ENCODE results near the gene STARD10.
"Not testable (repeated sequence)": the region's sequence is repeated elsewhere in the genome, so short reads cannot be mapped to it uniquely, and the experiment has no call there.

The STARD10 gene, protein sequence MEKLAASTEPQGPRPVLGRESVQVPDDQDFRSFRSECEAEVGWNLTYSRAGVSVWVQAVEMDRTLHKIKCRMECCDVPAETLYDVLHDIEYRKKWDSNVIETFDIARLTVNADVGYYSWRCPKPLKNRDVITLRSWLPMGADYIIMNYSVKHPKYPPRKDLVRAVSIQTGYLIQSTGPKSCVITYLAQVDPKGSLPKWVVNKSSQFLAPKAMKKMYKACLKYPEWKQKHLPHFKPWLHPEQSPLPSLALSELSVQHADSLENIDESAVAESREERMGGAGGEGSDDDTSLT

DNA sequence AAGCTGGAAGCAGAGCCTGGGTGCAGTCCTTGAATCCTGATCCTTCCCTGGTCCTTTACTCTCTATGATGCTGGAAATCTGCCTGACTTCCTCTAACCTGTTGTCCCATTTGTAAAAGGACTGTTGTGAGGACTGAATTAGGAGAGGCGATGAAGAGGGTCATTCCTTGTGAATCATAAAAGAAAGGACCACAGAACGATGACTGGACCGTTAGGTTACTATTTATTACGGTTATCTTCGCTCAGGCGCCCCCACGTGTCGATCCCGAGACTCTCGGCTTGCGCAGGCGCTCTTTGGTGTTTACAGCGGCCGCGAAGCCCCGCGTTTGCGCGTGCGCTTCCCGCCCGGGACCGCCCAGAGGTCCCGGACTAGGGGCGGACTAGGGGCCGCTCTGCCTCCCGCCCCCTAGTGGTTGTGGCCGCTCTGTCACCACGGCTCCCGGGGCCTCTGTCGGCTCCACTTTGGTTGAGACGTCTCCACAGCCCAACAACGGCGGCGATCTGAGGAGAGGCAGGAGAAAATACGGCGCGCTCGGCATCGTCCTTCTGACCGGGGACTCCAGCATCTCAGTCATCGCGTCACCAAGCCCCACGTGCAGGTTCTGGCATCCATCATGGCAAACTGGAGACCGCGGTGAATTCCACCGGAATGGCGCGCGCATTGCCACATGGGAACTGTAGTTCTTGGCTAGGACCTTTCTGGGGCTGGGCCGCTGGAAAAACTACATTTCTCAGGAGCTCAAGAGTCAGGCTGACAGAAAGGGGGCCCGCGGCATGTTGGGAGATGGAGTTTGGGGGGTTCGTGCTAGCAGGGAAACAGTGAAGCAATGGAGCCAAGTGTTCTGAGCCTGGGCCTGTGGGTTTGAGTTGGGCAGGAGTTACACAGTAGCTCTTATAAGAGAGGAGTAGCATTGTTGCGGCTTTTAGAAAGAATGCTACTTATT, at the start of gene STARD10:
Gene STARD10, minus strand, starts transcription at position 623 of the 943 bp plus-strand sequence. CDS start 12,866 bp downstream, outside the sequence.
- no peak for DNase-seq (ENCODE audit: low read depth)

DNA sequence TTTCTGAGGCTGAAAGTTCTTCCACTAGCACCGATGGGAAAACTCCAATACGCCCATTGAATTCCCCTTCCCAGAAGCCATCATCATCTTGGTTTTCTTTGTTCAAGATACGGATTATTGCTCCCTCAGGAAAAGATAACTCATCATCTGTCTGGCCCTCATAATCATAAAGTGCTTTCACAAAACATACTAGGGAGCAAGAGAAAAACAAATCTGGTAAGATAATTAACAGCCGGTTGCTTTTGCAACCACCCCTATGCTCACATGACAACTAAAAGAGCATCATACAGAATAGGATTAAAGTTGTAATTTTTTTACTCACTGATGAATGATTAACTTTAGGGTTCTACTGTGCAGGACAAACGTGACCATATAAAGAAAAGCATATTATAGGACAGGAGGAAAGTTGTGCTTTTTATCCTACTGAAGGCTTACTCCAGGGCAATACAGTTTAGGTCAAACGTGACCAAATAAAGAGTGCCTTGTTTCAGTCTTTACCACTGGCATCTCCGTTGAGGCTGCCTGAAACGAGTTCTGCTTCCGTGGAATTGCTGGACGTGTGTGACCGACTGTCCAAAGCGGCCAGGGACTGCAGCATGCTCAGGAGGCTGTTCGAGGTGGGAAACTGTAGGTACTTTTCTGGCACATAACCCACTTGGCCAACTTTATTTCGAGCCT, 48.9 kb upstream of the STARD10 start:
- no peak for DNase-seq (ENCODE audit: low read depth)

DNA sequence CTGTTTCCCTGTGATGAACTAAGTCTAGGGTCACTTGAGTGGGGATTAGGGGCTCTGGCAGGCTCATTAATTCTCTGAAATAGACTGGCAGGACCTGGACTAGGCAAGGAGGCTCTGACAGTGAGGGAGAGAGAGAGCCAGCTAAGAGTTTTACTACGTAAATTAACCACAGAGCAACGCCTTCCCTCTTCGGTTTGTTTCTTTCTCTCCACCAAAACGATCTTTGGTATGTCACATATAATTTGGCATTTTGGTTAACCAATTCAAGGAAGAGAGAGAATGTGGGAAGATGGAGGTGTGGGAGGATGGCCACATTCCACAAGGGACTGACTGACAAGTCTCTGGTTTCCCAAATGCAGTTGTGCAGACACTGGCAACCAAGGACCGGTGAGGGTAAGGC, 48.3 kb upstream of the STARD10 start:
- no peak for DNase-seq (ENCODE audit: low read depth)

DNA sequence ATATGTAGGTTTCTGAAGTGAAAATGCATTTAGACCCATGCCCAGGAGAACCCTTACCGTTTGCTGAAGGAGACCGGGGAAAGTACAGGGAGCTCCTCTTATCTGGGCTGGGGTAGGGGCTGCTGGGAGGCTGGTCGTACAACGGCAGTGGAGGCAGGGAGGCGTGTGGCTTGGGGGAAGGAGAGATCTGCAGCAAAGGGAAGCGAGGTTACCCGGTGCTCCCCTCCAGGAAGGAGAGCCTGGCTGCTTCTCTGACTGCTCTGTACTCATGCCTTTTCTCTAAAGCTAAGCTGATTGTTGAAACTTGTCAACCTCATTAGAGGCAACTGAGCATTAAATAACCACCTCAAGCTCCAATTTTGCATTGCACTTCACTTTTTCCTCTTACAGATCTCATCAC, 47.5 kb upstream of the STARD10 start:
- no peak for DNase-seq (ENCODE audit: low read depth)

DNA sequence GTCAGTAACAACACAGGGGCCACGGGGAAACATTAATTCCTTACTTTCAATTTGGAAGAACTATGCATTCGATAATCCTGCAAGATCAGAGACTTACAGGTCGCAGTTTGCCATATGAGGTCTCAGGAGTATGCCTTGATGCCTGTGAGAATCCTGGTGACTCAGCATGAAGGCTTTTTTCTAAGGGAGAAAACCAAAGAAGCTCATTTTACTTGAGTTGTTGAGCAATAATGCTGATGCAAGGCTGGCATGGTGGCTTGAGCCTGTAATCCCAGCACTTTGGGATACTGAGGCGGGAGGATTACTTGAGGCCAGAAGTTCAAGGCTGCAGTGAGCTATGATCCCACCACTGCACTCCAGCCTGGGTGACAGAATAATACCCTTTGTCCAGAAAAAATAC, 46.9 kb upstream of the STARD10 start:
- peak; percentile 85 for DNase-seq (ENCODE audit: low read depth)

DNA sequence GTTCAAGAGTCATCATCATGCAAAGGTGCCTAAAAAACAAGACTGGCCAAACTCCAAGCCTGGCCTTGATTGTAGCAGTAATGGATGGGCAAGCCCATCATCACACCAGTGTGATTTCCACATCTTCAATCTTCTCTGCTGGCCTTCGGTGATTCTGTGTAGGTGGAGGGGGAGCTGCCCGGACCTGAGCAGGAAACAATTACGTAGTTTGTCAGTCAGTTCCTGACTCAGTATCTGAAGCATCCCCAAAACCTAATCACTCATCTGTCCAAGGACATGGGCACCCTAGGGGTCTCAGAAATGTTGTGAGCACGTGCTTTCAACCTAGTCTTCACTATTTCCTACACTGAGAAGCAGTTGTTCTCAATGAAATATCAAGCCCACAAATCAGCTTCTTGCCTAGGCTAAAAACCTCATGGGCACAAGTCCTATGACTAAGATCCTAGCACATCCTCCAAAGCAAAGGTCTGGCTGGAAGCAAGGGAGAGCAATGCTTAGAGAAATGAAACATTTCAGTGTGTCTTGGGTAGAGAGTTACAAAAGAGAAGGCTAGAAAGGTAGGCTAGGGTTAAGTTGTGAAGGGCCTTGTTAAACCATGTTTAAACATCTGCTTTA, 45.0 kb upstream of the STARD10 start:
- DNase-seq (ENCODE audit: low read depth) = no peak

DNA sequence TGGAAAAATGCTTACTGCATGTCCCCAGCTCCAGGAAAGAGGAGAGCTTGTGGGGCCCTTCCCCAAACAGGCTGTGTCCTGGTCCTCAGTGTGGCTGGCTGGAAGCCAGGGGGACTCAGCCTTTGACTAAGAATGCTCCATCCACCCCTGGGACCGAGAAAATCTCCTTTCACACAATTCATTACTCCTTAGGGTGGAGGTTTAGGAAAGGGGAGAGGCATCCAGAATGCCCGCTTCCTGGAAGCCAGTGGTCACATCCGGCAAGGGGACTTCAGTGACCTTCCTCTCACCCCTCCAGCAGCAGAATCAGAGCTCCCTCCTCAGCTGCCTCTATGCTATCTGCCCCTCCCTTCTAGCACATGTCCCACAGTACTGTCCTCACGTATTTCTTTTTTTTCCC, 42.3 kb upstream of the STARD10 start:
- no peak for DNase-seq (ENCODE audit: low read depth)

DNA sequence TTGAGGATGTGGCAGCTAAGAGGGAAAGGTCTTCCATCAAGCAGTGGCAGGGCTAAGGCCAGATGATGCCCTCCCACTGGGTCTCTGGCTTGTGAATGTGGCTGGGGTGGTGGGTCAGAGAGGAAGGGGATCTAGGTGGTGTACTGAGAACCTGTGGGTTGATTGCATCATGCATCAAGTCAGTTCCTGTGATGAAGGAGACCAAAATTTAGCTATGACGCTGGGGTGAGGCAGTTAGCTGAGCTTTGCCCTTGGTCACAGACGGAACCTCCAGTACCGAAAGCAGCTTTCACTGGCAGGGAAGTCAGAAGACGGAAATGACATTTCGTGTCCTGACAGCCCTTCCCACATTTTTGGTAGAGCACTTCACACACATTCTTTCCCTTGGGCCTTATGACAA, 41.1 kb upstream of the STARD10 start:
- no peak for DNase-seq (ENCODE audit: low read depth)

DNA sequence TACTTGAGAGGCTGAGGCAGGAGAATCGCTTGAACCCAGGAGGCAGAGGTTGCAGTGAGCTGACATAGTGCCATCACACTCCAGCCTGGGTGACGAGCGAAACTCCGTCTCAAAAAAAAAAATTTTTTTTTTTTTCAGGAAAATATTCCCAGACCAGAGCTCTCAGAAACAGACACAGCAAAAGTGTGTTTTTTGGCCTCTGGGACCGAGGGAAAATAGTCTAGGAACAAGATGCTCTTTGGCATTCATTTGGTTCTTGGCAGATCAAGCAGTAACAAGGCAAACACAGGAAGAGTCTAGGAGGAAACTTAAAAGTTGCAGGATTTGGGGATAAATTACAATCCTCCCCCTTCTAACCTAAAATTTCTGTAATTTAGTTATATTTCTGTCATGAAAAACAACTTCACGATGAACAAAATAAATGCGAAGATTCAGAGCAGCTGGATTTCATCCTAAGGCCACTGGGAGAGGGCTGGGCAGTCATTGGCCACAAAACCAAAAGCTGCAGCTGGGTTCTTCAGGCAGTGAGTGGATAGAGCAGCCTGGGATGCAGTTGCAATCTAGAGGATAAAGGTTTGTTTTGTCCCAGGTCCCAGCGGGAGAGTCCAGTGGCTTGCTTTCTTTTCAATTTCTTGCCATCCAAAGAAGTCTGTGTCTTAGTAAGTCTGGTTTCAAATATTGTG, 40.1 kb upstream of the STARD10 start:
- no peak for DNase-seq (ENCODE audit: low read depth)

DNA sequence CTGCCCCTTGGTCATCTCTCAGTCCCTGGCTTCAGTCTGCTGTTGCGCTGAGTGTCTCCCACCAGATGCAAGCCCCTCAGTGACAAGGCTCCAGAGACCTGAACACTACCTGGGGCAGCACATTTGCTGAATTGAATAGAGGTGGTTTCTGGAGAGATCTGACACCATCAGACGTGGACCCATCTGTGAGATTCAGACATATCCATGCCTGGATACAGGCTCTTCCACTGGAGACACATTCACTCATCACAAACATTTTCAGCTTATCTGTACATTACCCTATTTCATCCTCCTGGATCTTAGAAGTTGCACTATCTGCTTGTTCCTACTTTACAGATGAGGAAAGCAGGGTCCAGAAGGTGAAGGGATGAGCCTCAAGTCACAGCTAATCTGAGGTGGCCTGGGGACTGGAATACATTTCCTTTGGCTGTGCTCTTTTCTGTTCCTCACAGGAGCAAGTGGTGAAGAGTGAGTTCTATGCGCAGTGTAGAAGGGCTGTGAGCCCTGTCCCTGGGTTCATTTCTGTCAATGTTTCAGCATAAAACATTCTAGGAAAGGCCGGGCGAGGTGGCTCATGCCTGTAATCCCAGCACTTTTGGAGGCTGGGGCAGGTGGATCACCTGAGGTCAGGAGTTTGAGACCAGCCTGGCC, 39.4 kb upstream of the STARD10 start:
- no peak for DNase-seq (ENCODE audit: low read depth)

DNA sequence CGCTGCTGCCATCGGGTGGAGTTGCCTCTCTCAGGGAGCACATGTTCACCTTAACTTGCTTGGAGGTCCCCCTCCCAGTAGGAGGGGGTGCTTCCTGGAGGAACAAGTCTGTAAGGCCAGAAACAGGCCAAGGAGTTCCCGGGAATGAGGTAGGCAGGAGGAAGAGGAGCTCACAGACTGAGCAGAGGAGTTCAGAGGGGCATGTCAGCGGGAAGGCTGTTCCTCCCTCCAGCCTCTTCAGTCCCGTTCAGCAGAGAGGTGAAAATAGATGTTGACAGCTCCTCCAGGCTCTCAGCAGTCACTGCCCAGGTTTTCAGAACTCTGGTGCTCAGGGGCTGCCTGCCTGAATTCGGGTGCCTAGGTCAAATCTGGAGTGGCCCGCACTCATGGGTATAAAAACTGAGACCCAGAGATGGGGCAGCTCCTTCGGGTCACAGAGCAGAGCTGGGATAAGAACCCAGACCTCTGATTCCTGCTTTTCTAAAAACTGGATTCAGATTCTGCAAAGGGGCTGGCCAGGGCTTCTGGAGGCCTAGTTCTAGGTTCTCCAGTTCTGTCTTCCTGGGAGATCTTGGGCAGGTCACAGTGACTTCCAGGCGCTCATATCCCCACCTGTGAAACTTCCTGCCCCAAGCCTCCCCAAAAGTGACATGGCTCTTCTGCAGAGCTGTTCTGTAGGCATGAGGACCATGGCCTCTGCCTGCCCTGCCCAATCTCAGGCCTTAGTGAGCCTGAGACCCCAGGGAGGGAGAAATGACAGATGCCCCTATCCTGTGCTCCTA, 38.6 kb upstream of the STARD10 start:
- no peak for DNase-seq (ENCODE audit: low read depth)

DNA sequence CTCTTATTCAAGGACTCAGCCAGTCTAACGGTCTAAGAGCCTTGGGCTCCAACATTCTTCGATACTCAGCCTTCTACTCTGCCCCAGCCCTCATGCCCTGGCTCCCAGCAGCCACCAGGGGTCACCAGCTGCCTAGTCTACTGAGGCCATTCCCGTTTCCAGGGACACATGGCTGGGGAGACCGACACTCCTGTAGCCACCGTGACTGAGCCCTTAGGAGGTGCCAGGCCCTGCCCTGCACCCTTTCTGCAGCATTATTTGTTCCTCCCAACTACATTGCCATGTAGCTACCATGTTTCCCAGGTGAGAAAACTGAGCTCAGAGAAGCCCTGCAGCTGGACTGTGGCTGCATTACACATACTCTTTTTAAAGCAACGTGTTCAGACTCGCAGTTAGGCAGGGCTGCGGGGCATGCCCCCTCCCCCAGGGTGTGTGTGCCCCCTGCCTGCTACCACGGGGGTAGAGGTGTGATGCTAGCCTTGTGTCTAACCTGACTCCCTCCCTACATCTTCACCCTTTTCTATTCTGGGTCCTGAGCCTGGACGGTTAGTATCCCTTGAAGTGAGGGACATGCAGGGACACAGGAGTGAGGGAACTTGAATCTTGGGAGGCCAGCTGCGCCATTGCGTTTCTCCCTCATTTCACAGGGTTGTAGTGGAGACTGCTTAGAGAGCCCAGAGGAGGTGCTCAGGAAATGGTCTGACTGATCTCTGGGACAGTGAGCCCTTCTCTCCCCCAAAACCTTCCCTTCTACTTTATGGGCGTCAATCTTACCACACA, 37.9 kb upstream of the STARD10 start:
- no peak for DNase-seq (ENCODE audit: low read depth)

DNA sequence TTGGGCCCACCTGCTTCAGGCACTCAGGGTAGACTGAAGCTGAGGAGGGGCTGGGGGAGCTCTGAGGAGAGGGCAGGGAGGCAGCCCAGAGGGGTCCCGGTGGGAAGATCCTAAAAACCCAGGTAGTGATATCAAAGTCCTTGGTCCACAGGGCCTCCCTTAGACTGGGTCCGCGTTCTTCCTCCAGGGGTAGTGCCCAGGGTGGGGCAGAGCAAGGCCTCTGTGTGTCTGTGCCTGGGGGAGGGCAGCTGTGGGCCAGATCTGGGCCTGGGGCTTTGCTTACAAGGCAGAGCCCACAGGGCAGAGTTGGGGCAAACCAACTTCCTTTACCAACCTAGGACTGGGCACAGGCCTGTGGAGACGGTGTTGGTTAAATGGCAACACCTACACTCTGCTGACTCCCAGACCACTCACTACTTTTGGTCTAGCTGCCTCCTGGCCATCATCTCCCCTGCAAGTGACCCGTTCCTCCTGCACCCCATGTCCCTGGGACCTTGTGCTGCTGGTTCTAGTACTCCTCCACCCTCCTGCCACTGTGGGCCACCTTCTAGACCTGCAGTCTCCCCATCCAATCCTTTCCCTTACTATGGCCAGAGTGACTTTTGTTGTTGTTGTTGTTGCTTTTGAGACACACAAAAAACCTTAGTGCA, 36.2 kb upstream of the STARD10 start:
- no peak for DNase-seq (ENCODE audit: low read depth)

DNA sequence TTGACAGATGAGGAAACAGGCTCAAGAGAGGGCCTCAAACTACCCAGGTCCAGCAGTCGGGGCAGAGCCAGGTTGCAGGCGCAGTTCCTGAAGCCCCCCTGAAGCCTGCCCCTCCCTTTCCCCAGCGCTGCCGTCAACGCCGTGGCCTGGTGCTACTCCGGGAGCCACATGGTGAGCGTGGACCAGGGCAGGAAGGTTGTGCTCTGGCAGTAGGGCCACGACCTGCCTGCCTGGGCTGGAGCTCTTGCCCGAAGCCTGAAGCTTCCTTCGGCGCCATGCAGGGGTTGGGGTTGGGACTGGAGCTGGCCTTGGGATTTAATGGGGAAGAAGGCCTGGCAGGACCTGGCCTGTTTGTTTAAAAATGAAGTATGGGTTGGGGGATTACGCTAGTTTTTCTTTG, 35.3 kb upstream of the STARD10 start:
- DNase-seq (ENCODE audit: low read depth) = no peak

DNA sequence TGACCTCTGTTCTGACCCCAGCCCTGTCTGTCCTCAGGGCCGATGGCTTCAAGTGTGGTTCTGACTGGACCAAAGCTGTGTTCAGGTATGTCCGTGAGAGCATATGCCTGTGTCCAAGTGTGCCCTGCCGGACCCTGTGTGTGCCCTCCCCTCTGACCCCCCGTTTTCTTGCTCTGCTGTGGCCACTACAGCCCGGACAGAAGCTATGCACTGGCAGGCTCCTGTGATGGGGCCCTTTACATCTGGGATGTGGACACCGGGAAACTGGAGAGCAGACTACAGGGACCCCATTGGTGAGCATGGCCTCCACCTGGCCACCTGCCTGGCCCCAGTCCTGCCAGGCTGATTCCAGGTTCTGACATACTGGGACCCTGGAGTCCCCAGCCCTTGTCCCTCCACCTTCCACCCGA, 34.9 kb upstream of the STARD10 start:
- no peak for DNase-seq (ENCODE audit: low read depth)

DNA sequence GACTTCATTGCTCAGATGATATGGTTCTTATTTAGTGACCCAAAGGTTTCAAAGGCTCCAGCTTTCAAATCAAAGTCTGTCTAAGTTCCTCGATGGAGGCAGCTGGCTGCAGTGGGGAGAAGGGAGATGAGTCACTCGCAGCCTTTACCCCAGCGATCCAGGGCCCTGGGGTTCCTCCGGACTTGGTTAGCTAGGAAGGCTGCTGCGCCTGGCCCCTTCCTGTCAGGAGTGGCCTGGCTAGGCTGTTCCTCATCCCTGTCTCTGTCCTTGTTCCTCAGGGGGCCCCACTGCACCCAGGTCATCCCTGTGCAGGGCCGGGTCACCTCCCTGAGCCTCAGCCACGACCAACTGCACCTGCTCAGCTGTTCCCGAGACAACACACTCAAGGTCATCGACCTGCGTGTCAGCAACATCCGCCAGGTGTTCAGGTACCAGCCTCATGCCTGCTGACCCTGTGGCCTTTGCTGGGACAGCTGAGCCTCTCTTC, 34.3 kb upstream of the STARD10 start:
- no peak for DNase-seq (ENCODE audit: low read depth)

DNA sequence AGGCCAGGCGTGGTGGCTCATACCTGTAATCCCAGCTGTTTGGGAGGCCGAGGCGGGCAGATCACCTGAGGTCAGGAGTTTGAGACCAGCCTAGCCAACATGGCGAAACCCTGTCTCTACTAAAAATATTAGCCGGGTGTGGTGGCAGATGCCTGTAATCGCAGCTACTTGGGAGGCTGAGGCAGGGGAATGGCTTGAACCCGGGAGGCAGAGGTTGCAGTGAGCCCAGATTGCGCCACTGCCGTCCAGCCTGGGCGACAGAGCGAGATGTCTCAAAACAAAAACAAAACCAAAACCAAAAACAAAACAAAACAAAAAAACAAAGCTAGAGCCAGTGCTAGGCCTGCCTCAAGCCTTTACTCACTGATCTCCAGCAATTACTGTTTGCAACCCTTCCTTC, 33.8 kb upstream of the STARD10 start:
- DNase-seq (ENCODE audit: low read depth) = not testable (repeated sequence)

DNA sequence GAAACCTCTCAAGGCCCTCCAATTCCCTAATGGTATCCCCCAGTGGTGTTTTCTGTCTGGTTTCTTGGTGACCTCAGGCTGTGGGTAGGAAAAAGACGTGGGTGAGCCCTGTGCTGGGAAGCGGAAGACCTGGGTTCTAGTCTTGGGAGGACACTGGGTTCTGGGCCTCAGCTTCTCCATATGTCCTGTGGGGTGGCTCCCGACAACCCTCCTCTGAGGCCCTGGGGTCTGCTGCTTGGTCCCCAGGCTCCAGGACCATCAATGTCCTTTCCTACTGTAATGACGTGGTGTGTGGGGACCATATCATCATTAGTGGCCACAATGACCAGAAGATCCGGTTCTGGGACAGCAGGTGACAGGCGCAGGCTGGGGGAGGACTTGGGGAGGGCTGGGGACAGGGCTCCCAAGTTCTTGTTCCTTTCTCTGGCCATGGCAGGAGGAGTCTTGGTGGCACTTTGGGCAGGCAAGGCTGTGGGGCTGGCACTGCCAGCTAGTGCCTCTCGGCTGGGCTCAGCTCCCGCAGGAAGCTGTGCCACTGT, 33.2 kb upstream of the STARD10 start:
- no peak for DNase-seq (ENCODE audit: low read depth)
